NCI-H524 (cell line): ENCODE measurements around the gene IL12A.

ENCODE experiments used
- DNase-seq, 2 experiments: peaks; one replicate each; lab custom pipeline; 2025; lab: John Stamatoyannopoulos, UW

IL12A gene

DNA sequence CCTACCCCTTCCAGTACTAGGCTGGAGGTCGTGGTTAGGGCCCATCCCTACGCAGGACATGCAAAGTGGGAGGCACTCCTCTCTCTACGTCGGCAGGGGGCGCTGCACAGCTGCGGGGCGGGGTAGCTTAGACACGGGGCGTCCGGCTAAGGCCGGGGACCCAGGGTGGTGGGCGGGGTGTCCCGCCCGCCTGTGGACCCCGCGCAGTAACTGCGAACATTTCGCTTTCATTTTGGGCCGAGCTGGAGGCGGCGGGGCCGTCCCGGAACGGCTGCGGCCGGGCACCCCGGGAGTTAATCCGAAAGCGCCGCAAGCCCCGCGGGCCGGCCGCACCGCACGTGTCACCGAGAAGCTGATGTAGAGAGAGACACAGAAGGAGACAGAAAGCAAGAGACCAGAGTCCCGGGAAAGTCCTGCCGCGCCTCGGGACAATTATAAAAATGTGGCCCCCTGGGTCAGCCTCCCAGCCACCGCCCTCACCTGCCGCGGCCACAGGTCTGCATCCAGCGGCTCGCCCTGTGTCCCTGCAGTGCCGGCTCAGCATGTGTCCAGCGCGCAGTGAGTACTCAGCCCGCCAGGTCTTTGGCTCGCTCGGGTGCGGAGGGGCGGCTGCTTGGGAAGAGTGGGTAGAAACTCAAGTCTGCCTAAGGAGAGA, at the start of gene IL12A:
Gene IL12A (plus strand): TSS at position 219 of the 655 bp plus-strand sequence.
- DNase-seq: peak; percentile 62 to 76

DNA sequence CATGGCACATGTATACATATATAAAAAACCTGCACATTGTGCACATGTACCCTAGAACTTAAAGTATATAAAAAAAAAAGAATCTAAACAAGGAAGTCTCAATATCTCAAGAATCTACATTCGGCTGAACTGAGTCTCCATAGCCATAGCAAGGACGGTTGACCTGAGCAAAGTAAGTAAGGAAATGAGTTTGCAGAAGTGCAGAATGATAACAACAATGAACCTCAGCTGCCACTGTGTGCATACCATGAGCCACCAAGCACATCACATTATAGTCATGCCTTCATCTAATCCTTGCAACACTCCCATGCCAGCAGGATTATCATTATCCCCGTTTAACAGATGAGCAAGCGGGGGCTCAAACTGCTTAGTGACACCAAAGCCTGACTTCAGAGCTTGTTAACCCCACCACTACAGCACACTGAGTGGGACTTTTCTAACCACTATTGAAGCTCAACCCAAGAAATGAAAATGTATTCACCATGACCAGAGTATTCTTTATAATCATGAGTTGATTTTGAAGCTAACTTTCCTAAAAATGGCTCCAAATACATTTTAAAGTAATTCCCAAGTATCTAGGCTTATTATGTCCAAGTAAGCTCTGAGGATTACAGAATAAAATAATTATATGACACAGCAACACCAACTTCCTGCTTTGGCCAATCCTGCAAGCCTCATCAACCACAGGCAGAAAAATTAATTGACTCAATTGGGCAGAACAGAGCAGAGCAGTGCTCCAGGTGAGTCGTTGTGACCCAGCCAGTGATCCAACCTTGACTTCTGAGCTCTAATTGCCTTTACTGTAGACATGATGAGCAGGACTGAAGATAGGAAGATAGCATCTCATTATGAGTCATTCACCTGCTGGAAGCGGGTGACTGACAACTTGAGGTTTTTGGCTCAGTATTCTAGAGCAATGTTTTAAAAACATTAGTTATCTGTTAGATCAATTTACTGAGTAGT, 47.3 kb upstream of the IL12A start:
- DNase-seq: no peak

DNA sequence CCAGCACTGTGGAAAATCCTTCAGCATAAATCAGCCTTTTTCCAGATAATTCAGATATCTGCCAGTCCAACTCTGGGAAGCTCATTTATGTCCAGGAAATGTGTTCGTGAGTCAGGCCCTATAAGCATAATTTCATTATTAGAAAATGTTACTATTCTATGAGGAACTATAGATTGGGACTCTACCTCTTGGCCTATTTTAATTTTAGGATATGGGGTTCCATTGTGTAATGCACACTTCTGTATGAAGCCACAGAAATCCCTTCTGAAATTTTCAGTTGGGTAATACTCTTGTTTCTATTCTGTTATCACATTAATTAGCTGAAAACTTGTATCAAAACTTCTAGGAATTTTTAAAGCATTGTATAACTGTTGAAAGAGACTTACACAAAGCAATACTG, 43.9 kb upstream of the IL12A start:
- DNase-seq: no peak

DNA sequence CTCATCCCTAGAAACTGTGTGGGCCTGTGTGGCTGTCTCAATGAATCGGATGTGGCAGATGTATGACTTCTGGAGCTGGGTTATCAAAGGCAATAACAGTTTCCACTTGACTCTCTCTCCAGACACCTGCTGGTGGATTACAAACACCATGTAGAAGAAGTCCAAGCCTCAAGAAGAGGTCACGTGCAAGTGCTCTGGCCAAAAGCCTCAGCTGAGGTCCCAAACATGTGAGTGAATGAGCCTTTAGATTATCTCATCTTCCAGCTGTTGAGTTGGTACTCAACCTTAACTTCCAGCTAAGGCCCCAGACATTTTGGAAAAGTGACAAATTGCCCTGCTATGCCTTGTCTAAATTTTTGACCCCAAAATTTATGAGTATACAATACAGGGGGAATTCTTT, 42.7 kb upstream of the IL12A start:
- DNase-seq: no peak

DNA sequence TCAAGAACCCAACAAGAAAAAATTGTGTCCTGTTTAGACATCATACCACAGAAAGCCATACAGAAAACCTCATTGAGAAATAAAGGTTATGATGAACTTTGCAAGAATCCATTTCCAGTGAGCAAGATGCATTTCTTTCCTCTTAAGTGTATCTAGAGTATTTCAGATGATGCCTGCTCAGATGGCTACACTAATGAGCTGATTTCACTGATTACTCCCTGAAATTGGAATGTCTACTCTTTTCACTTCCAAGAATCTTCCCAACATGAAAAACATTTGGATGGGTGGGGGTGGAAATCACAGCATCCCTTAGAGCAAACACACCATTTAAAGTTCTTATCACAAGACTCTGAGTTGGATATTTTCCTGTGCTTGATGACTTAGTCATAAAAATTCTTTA, 41.4 kb upstream of the IL12A start:
- no peak for DNase-seq

DNA sequence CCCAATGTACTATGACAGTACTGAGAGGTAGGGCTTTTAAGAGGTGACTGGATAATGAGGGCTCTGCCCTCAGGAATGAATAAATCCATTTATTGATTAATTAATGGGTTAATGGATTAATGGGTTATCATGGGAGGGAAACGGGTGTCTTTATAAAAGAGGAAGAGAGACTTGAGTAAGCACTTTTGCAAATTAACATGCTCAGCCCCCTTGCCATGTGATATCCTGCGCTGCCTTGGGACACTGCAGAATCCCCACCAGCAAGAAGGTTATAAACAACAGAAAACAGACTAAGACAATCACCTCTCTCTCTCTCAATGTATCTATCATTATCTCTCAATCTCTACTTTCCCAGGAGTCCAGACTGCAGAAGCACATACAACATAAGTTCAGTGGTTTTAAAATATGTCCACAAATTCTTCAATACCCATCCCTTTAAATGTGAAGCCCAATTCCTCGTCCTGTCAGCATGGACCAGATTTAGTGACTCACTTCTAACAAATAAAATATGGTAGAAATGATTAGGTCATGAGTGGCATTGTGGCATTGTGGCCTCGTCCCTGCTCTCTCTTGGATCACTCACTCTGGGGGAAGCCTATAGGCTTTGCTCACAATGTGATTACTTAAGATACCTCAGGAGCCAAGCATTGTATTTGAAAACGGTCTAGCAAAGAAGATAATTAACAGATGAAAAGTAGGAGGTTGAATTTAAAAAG, 40.0 kb upstream of the IL12A start:
- peak in 1 of 2 experiments; percentile 16 for DNase-seq

DNA sequence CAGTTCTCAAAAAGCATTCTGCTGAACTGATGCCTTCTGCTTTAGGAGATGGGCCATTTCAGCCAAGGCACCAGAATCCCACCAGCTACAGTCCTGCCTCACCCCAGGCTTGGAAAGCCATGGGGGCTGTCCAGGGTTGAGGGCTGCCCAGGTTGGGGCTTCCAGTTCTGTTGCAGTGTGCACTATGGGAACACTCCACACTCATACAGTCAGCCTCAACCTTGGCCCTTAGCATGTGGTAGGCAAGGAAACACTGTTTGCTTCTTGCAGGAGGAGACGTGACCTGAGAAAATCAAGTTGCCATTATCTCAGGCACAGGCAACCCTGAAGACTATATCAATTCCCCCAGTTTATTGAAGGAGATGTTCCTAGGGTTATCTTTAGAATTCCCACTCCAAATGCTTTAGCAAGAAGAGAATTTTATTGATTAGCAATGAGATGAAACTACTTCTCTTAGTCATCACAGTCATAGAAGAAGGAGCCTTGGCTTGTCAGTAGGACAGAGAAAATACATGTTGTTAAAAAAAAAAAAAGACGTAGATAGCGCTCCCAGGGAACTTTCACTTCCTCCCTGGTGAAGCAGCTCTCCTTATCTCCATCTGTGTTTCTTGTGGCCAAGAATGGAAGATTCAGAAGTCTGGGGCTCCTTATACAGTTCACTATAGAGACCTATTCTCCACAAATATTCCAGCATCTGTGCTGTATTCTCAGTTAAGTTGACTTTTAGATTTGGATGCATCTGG, 38.3 kb upstream of the IL12A start:
- no peak for DNase-seq

DNA sequence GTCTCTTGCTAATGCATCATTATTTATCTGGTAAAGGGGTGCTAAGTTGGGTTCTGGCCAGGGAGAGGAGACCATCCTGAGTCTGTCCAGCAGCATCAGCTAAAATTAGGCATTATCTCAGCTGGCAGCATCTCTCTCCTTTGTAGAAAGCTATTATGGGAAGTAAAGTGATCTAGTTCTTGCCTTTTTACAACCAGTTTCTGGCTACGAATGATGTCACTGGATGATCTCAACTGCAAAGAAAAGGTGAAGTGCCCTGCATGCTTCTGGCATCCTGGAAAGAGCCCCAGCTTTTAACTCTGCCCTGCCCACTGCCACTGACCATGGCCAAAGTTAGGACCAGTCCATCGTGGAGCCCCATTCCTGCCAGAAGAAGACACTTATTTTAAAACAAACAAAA, 37.1 kb upstream of the IL12A start:
- no peak for DNase-seq

DNA sequence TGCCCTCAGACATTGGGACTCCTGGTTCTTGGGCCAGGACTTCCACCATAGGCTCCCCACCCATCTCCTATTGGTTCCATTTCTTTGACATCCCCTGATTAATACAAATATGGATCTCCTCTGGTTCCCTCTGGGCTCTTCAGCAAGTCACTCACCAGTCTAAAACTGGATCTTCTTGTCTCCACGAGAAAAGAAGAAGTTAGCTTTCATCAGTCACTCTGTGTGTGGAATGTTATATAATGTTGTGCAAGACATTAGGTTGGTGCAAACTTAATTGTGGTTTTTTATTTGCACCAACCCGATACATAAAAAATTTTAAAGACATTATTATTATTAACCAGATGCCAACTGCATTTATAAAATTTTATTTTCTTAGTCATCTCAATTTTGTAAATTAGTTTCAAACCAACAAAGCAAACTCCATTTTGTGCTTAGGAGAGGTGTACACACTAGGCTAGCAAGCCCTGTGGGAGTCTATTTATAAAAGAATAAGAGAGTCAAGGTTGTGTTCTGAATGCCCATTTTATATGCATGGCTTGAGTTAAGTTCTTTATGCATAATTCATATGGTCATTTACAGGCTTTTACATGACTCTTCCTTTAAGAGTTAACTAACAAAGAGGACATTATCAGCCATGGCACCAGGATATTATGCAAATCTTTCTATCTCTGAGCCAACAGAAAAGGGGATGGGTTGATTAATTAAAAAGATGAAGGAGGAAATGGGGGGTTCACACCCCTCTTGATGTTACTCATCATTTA, 35.1 kb upstream of the IL12A start:
- no peak for DNase-seq

DNA sequence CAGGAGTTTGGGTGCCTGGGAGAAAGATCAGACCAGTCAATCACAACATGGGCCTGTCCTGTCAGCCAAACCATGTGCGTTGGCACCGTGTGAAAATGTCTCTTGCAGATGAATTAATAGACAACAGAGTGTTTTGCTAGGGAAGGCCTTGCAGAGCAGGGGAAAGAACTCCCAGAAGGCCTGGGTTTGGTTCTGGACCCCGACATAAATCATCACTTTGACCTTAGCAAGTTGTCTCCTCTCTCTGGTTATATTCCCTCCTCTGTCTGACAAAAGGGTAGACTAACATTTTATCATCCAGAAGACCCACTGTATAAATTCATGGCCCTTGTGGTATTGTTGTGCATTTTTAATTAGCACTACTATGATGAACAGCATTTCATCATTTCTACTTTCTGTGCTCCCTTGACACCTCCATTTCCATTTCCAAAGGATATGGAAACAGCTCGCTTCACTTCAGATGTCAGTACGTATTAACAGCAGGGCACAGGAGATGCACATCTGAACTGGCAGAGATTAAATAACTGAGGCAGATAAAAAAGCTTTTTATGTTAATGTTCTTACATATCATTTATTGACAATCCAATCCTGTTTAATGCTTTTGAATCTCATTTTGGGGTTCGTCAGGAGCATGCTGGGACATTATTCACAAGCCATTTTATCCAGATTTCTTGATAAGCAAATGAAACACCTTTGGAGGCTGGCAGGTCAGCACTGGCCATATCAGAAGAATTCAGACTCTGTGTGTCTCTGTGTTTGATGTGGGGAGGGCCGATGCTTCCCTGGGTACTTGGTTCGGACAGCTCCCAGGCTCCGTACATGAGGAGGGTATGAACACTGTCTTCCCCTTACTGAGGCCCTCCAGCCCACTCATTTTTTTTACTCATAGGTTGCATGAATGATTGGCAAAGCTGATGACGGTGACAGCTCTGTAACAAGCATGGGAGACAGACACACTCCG, 28.2 kb upstream of the IL12A start:
- no peak for DNase-seq

DNA sequence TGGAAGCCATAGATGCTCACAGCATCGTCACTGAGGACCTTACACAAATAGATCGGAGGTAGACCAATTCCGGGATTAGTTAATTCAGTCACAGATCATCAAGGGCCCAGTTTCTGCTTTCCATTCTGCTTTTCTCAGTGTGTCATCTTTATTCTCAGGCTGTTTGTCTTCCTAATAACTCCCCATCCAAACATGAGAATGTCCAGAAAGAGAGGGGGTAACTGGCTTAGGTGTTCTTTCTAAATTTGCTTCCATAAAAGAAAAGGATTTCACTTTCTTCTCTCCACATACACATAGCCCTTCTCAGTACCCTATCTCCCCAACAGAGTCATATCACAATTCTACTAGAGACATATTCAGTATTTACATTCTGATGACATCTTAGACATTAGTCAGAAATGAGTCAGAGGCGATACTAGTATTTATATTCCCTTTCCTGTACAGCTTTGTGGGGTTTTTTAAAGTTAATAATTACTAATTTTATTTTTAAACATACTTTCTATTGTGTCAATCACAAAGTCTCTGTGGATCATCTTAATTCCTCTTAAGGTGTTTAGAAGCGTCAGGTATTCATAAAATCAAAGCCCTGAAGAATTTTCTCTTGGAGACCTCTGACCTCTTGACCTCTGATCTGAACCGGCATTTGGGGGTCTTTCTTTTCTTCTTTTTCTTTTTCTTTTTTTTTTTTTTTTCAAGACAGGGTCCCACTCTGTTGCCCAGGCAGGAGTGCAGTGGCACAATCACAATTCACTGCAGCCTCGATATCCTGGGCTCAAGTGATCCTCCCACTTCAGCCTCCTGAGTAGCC, 24.3 kb upstream of the IL12A start:
- DNase-seq: no peak

DNA sequence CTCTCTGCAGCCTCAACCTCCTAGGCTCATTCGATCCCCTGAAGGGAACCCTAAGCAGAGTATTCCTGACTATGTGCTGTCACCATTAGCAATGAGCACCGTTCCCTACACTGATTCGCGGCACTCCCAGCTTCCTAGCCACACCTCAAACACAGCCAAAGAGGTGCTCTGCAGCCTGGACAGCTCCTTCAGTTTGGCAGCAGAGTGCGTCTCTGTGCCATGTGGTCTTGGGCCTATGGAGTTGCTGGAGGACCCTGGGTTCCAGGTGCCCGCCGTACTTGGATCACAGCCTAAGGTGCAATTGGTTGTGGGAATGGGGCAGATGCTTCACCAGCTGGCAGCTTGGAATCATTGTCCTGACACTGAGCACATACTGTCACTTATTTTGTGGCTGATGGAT, 17.3 kb upstream of the IL12A start:
- DNase-seq: peak; percentile 70 to 91

DNA sequence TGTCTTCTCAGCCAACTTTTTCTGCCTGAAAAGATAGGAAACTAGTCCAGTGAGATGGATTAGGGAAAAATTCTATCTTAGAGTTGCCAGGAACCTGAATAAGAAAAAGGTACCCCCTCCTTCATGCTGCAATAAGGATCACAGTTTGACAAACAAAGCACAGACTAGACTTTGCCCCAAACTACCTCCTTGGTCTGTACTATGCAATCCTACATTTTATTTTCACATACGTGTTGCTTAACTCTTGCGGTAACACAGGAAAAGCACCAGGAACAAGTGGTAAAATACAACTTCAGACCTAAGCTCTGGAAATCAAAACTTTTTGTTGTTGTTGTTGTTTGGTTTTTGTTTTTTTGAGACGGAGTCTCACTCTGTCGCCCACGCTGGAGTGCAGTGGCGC, 11.3 kb upstream of the IL12A start:
- no peak for DNase-seq

DNA sequence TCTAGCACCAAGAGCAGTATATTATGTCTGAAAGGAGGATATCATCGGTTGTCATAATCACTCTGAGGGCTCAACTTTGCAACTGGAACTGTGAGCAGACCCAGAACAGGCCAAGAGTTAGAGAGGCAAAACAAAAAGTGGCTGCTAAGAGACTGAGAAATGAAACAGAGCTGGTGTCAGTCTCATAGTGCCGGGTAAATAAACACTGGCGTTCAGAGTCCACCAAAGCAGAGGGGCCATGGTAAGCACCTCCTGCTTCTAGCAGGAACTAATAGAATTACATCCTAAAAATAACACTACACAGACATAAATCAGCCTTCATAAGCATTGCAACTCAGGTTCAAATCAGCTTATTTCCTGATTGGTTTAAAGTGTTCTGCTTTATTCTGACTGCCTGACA, 10.3 kb upstream of the IL12A start:
- DNase-seq: no peak

DNA sequence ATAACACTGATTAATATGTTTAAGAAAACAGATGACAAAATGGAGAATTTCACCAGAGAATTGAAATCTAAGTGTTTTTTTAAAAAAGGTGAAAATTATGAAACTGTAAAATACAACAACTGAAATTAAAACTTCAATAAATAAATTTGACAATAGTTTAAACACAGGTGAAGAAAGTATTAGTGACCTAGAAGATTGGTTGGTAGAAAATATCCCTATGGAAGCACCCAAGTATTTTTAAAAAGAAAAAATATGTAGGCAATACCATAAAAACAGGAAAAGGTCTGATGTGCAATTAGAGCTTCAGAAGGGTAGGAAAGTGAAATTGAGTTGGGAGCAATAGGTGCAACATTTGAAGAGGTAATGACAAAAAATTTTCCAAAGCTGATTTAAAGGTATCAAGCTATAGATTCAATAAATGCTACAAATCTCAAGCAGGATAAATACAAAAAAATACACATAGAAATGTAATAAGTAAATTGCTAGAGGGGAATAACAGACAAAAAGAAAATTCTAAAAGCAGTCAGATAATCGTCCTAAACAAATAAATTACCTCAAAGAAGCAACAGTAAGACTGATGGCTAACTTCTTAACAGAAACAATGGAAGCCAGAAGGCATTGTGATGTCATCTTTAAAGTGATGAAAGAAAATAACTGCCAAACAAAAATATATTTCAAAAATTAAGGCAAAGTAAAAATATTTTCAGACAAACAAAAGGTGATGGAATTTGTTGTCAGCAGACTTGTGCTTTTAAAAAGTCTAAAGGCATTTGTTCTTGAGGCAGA, 9.5 kb upstream of the IL12A start:
- DNase-seq: no peak

DNA sequence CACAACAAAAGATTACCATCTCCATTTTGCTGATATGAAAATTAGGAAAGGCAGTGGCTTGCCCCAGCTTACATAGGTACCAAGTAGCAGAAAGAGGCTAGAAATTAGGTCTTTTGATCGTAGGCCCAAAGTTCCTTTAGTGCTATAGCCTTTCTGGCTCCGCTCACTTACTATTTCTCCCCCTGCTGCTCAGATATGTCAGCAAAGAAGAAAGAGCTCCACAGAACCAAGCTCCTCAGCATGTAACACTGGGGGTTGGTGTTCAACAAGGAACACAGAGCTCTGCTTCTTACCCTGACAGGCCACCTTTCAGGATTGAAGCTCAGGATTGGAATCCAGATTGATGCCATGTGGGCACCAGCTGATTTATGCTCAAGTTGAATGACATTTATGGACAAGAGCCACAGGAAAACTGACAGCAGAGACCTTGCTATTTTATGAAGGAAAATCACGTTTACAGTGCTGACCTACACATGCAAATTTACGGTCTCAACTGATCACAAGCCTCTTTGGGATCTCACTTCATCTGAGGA, 6.1 kb upstream of the IL12A start:
- DNase-seq: no peak

DNA sequence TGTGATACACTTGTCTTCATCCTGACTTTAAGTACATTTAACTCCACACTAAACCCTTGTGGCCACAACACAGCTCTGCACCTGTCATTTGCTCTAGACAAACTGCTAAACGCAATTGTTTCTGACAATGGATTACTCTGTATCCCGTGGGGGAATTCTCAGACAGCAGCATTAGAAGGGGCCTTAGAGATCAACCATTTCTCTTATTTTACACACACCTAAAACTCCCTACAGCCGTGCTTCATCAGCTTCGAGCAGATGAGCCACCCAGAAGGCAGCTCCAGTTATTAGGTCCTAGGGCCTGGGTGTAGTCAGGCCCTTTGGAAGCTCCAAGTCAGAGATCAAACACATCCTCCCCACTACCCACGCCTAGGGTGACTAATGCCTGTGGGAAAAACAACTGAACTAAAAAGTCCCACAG, 1.3 kb upstream of the IL12A start:
- DNase-seq: peak in 1 of 2 experiments; percentile 28
